GM10266 (cell line): Measurements from ENCODE around the gene DSCAM.

ENCODE experiments used
- DNase-seq: peaks from one replicate; pipeline ENCODE4 v3.0.0; 2012; ENCODE audit errors: extremely low spot score
- TF ChIP-seq, protein P1 (sequence below): IDR thresholded peaks from 2 replicates; pipeline ENCODE4 v1.5.1; 2012; ENCODE audit warnings: mild to moderate bottlenecking, low read depth; ENCODE audit not compliant: control insufficient read depth, insufficient read depth; ENCODE audit errors: missing control alignments

Gene DSCAM

DNA sequence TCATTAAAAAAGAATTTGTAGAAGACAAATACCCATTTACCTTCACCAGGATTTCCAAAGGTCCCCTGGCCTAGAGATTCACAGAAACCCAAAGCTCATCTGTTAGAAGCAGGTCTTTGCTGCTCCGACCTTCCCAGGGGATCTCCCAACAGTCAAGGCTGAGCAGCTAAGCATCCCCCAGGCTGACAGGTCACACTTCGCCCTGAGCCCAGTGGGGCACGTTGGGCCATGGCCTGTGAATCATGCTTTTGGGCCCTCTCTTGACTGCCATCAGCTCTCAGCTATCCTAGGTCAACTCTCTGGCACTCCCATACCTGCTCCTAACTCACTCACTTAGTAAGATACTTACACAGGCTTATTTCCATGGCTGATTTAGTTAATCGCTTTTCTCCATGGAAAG lies 157.7 kb downstream of the DSCAM start:
- DNase-seq, result no peak
- TF ChIP-seq, protein P1, sequence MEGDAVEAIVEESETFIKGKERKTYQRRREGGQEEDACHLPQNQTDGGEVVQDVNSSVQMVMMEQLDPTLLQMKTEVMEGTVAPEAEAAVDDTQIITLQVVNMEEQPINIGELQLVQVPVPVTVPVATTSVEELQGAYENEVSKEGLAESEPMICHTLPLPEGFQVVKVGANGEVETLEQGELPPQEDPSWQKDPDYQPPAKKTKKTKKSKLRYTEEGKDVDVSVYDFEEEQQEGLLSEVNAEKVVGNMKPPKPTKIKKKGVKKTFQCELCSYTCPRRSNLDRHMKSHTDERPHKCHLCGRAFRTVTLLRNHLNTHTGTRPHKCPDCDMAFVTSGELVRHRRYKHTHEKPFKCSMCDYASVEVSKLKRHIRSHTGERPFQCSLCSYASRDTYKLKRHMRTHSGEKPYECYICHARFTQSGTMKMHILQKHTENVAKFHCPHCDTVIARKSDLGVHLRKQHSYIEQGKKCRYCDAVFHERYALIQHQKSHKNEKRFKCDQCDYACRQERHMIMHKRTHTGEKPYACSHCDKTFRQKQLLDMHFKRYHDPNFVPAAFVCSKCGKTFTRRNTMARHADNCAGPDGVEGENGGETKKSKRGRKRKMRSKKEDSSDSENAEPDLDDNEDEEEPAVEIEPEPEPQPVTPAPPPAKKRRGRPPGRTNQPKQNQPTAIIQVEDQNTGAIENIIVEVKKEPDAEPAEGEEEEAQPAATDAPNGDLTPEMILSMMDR, result no peak

DNA sequence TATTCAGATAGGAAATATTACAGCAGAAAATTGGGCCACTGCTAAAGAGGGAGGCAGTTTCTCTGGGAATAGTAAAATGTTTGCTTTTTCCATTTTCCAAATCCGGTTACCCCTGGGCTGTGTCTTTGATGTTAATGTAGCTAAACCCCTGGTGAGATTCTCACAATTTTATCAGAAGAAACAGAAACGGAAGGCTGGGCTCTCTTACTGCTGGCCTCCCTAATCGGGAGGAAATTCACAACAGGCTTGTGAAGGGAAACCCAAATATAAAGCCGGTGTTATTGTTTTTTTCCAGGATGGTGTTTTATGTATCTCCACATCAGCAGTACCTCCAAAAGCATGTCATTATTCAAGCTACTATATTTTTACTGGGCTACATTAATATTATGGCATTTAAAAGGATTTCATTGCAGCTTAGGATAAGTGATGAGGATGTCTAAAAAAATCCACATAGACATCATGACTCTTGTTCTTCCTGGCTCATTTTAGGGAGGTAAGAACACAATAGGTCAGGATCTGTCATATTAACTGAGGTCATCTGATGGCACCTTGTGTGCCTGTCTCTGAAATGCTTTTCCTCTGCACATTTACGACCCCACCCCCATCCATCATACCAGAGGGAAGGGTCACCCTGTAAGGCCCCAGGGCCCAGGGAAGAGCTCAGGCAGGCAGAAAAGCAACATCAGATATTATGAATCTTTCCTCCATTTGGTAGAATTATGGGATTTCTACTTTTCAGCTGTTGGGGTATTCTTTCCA lies 158.7 kb downstream of the DSCAM start:
- TF ChIP-seq, protein P1, result no peak
- no peak for DNase-seq

DNA sequence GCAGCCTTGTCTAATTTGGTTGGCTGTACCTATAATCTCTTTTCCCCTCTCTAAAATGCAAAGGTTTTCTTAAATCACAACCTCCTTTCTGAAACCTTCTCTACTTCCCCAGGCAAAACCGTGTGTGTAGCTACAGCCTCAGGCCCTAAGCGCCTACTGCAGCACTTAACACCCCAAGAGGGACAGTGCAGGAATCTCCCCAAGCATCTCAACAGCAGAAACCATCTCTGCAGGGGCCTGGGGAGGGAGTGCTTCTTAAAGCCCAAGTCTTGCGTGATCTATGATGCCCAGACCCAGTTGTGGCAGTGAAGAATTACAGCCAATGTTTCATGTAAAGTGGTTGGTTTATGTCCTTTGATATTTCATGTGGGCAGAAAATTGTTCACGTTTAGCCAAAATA lies 159.3 kb downstream of the DSCAM start:
- DNase-seq, result no peak
- TF ChIP-seq, protein P1, result no peak

DNA sequence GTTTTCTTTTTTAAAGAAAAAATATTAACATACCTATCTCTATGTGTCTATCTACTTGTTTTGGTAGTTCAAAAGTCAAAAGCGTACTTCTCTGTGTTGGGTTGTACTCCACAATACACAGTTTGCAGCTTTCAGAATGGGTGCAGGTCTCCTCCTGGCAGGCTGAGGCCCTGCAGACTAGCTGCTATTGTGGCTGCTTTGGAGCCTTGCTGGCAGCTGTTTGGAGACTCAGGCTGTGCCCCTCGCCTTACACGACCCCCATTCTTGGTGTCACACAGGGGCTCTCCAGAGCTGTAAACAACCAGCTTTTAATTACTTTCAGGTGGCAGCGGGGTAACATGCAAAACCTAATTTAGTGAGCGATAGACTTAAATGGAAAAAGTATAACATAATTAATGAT lies 160.4 kb downstream of the DSCAM start:
- TF ChIP-seq, protein P1, result no peak
- no peak for DNase-seq

DNA sequence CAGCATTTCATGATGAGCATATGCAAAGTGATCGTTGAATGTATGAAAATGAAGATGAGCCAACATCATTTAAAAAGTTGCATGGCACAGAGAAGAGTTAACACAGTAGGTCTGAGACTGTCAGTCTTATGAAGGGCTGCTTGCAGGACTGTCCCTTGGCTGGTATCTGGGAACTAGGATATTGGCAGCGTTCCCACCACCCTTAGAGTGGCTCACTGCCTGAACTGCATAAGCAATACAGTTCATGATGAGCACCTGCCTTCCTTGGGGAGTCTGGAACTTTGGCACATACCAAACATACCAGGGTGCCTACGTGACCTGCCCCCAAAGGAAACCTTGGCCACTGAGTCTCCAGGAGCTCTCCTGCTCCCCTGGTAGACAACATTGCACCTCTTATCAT lies 161.8 kb downstream of the DSCAM start:
- TF ChIP-seq, protein P1, result no peak
- DNase-seq, result no peak

DNA sequence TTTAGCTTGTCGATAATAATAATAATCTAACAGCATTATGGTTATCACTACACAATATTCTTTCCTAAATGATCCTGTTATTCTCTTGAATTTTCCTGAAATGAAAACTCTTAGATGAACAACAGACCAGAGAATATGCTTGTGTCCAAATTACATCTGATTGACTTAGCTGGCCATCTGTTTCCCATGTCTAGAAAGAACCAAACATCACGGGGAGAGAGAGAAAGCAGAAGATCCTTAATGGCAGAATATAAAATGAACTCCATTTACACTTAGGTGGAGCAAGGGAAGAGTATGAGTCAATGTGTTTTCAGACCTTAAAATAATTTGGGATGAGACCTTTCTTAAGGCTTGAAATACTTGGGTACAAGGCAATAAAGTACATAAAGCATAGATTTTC lies 162.2 kb downstream of the DSCAM start:
- no peak for DNase-seq

DNA sequence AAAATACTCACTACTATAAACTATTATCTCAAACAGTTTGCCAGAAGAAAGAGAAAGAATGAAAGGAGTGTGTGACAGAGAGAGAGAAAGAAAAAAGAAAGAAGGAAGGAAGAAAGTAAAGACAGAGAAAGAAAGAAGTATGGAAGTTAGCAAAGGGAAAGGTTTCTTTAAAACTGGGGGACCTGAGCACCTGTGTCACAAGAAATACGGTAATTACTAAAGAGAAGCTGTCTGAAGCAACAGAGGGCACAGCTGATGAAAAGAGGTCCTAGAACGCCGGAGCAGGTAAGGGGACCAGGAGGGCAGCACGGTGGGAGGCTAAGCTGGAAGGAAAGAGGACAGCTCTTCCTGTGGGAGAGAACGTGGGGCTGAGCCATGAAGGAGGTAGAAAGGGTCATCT lies 163.6 kb downstream of the DSCAM start:
- DNase-seq, result no peak
- TF ChIP-seq, protein P1, result no peak

More for the DNA sequence above, 162.2 kb downstream of the DSCAM start:
- TF ChIP-seq, protein P1, result no peak
